ENCODE results near the gene RASIP1. TPM values are rescaled to one million over a fixed set of nuclear protein-coding genes. Genes with fewer than 3 reads are reported as not detected.
A peak's percentile ranks its signal among the peaks of the same experiment; 100 is the strongest.

RASIP1 gene
- total RNA-seq, 1 donor from 2014 or later: 23.5 TPM

DNA sequence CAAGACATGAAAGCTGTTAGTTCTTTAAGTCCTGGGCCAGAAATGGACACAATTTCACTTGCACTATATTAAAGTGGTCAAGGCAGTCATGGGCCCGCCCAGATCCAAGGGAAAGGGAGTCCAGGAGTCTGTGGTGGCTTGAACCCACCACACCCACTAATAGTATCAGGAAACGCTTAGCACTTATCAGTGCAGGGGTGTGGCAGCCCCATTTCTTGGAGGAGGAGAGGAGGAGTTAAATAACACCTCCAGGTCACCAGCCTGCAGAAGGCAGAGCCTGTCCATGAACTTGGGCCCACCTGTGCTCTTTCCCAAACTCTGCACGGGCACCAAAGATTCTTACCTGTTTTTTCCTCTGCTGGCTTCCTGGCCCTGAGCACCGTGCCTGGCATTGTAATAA is 62.2 kb downstream of the RASIP1 start:
- no peak overlapping the region for H3K9ac ChIP-seq (ENCODE audit: low read depth in 1 of 3, low read length in 3 of 3)
- H3K27ac ChIP-seq (ENCODE audit: low read depth, low read length): no peak overlapping the region
- no peaks in the 10 kb centered on the region for H3K27me3 ChIP-seq (ENCODE audit: control insufficient read depth in 3 of 3, insufficient read depth in 3 of 3, low read length in 3 of 3)
- H3K36me3 ChIP-seq (ENCODE audit: control insufficient read depth in 3 of 3, insufficient read depth in 3 of 3, low read length in 3 of 3): no peaks in the 10 kb centered on the region
- H3K4me1 ChIP-seq (ENCODE audit: control insufficient read depth in 3 of 3, insufficient read depth in 3 of 3, low read length in 3 of 3): peaks cover 10 to 18% (median 10%) of the 10 kb centered on the region in 3 donors
- H3K4me3 ChIP-seq (ENCODE audit: low read length in 3 of 3): no peak overlapping the region
- no peaks in the 10 kb centered on the region for H3K9me3 ChIP-seq (ENCODE audit: control insufficient read depth in 3 of 3, low read length in 3 of 3)

DNA sequence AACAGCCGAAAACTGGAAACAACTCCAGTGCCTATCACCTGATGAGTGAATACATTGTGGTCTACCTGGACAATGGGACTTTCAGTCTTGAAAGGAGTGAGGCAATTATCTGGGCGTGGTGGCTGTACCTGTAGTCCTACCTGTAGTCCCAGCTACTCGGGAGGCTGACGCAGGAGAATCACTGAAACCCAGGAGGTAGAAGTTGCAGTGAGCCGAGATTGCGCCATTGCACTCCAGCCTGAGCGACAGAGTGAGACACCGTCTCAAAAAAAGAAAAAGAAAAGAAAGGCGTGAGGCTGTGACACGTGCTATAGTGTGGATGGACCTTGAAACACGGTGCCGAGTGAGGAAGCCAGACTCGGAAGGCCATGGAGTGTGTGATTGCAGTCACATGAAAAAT is 63.5 kb downstream of the RASIP1 start:
- Histone ChIP-seq H3K4me3 (ENCODE audit: low read length in 3 of 3) (no peak overlapping the region), H3K4me1 (ENCODE audit: control insufficient read depth in 3 of 3, insufficient read depth in 3 of 3, low read length in 3 of 3) (peaks cover 10 to 18% (median 10%) of the 10 kb centered on the region in 3 donors), H3K9ac (ENCODE audit: low read depth in 1 of 3, low read length in 3 of 3) (no peak overlapping the region), H3K36me3 (ENCODE audit: control insufficient read depth in 3 of 3, insufficient read depth in 3 of 3, low read length in 3 of 3) (no peaks in the 10 kb centered on the region), H3K27me3 (ENCODE audit: control insufficient read depth in 3 of 3, insufficient read depth in 3 of 3, low read length in 3 of 3) (no peaks in the 10 kb centered on the region), H3K9me3 (ENCODE audit: control insufficient read depth in 3 of 3, low read length in 3 of 3) (no peaks in the 10 kb centered on the region), H3K27ac (ENCODE audit: low read depth, low read length) (no peak overlapping the region)

DNA sequence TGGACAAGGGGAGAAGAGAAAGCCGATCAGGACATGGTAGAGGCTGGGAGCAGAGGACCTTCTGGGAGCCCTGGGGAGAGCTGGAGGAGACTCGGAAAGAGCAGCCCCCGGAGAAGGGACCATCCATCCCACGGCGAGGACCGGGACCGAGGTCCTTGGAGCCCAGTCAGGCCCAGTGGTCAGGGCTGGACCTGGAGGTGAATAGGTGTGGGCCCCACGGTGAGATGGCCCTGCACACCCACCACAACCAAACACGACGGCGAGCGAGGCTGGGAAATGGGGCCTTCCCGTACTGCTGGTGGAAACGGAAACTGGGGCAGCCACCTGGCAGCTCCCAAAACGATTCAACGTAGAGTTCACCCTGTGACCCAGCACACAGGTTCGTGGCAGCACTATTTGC is 63.9 kb downstream of the RASIP1 start:
- H3K9me3 ChIP-seq (ENCODE audit: control insufficient read depth in 3 of 3, low read length in 3 of 3): no peaks in the 10 kb centered on the region
- no peaks in the 10 kb centered on the region for H3K36me3 ChIP-seq (ENCODE audit: control insufficient read depth in 3 of 3, insufficient read depth in 3 of 3, low read length in 3 of 3)

DNA sequence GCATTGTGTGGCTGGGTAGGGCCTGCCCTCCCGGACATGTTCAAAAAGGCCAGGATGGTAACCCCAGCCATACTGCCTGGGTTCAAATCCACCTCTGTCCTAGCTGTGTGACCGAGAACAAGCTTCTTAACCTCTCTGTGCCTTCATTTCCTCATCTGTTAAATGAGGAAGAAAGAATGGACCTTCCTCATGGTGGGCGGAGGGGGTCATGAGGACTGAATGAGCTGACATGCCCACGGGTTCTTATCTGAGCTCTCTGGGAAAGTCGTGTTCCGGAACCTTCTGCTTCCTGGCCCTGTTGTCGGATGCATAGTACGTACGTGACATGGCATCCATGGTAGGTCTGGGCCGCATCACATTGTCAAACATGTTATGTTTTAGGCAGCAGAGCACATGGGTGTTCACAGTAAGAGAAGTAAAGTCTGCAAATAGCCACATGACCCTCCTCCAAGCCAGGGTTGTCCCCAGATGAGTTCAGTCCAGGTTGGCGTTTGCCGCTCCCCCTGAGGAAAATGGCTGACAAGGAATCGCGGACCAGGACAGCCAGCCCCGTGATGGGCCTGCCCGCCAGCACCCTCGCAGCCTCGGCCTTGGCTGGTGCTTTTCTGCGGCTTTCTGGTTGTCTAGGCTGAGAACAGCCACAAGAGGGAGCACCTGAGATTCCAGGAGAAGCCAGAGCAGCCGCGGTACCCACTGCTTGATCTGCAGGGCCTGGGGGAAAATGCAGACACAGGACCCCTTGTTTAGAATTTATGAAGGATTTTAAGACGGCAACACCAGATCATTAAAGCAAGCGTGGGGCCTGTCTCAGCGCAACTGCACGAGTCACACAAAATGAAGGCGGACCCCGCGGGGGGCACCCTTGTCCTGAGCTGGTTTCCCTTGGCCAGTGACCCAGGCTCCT is 65.2 kb downstream of the RASIP1 start:
- Histone ChIP-seq H3K9ac (ENCODE audit: low read depth in 1 of 3, low read length in 3 of 3) (peak overlapping the region; percentile 33 to 68 (median 38)), H3K4me3 (ENCODE audit: low read length in 3 of 3) (peak overlapping the region in 2 of 3 donors; percentile 27 to 52)

More for the DNA sequence above, 63.9 kb downstream of the RASIP1 start:
- Histone ChIP-seq H3K27me3 (ENCODE audit: control insufficient read depth in 3 of 3, insufficient read depth in 3 of 3, low read length in 3 of 3) (no peaks in the 10 kb centered on the region), H3K9ac (ENCODE audit: low read depth in 1 of 3, low read length in 3 of 3) (no peak overlapping the region), H3K27ac (ENCODE audit: low read depth, low read length) (no peak overlapping the region), H3K4me3 (ENCODE audit: low read length in 3 of 3) (no peak overlapping the region), H3K4me1 (ENCODE audit: control insufficient read depth in 3 of 3, insufficient read depth in 3 of 3, low read length in 3 of 3) (peaks cover 10 to 18% (median 10%) of the 10 kb centered on the region in 3 donors)

DNA sequence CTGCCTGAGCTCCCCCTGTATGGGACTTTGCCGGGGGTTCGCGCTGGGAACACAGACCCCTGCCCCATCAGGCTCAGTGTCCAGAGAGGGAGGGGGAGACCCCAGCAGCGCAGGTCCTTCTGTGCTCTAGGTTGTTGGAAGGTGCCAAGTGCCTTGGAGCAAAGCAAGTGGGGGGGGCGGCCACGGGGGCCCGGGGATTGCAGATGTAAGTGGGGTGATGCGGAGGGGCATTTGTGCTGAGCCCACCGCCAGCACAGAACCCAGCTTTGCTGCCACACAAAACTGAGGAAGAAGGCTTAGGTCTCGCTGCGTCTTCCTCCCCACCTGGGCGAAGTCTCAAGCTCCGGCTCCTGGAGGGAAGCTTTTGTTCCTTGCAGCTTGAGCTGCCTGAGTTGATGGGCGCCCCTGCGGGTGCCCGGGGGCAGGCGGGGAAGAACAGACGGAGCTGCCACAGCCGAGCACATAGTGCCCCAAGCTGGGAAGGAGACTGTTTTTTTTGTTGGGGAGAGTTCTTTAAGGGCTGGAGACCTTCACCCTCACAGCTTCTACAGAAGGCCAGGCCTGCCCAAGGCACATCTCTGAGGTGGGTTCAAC is 66.1 kb downstream of the RASIP1 start:
- peak overlapping the region in 1 of 3 donors; percentile 68 for H3K9ac ChIP-seq (ENCODE audit: low read depth in 1 of 3, low read length in 3 of 3)
- H3K27me3 ChIP-seq (ENCODE audit: control insufficient read depth in 3 of 3, insufficient read depth in 3 of 3, low read length in 3 of 3): no peaks in the 10 kb centered on the region
- no peak overlapping the region for H3K4me3 ChIP-seq (ENCODE audit: low read length in 3 of 3)
- H3K27ac ChIP-seq (ENCODE audit: low read depth, low read length): no peak overlapping the region
- H3K4me1 ChIP-seq (ENCODE audit: control insufficient read depth in 3 of 3, insufficient read depth in 3 of 3, low read length in 3 of 3): peaks cover 10 to 11% (median 10%) of the 10 kb centered on the region in 3 donors
- H3K9me3 ChIP-seq (ENCODE audit: control insufficient read depth in 3 of 3, low read length in 3 of 3): no peaks in the 10 kb centered on the region
- no peaks in the 10 kb centered on the region for H3K36me3 ChIP-seq (ENCODE audit: control insufficient read depth in 3 of 3, insufficient read depth in 3 of 3, low read length in 3 of 3)

More for the DNA sequence above, 65.2 kb downstream of the RASIP1 start:
- H3K27me3 ChIP-seq (ENCODE audit: control insufficient read depth in 3 of 3, insufficient read depth in 3 of 3, low read length in 3 of 3): no peaks in the 10 kb centered on the region
- peaks cover 10 to 11% (median 10%) of the 10 kb centered on the region in 3 donors for H3K4me1 ChIP-seq (ENCODE audit: control insufficient read depth in 3 of 3, insufficient read depth in 3 of 3, low read length in 3 of 3)
- H3K36me3 ChIP-seq (ENCODE audit: control insufficient read depth in 3 of 3, insufficient read depth in 3 of 3, low read length in 3 of 3): no peaks in the 10 kb centered on the region
- H3K9me3 ChIP-seq (ENCODE audit: control insufficient read depth in 3 of 3, low read length in 3 of 3): no peaks in the 10 kb centered on the region
- no peak overlapping the region for H3K27ac ChIP-seq (ENCODE audit: low read depth, low read length)

DNA sequence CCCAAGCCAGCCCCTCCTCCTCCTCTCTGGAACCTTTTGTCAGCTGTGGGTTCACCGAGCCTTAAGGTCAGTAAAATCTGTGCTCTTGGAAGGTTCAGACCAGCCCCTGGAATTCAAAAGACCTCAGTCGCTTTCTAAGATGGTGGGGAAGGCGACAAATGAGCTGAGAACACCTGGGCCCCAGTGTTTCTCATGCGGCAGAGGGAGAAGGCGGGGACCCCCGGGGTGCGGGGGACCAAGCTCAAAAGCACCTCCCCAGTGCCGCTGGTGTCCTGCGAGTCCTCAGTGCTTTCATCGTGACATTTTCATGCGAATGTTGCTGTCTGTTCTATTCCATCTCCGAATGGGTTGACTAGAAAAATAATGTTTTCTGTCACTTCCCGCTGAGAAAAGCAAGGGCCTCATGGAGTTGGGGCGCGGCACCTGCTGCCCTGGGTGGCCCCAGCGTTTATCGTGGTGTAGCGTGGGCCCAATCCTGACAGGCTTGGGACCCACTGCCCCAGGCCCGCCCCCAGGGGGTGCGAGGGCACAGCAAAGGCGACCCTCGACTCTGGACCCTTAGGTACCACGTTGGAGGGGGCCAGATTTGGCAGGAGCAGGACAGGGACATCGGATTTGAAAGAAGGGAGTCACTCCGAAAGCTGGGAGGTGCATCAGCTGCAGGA is 66.8 kb downstream of the RASIP1 start:
- H3K27me3 ChIP-seq (ENCODE audit: control insufficient read depth in 3 of 3, insufficient read depth in 3 of 3, low read length in 3 of 3): no peaks in the 10 kb centered on the region
- H3K9ac ChIP-seq (ENCODE audit: low read depth in 1 of 3, low read length in 3 of 3): no peak overlapping the region
- H3K9me3 ChIP-seq (ENCODE audit: control insufficient read depth in 3 of 3, low read length in 3 of 3): no peaks in the 10 kb centered on the region
- no peak overlapping the region for H3K4me3 ChIP-seq (ENCODE audit: low read length in 3 of 3)
- no peaks in the 10 kb centered on the region for H3K36me3 ChIP-seq (ENCODE audit: control insufficient read depth in 3 of 3, insufficient read depth in 3 of 3, low read length in 3 of 3)
- H3K27ac ChIP-seq (ENCODE audit: low read depth, low read length): no peak overlapping the region
- H3K4me1 ChIP-seq (ENCODE audit: control insufficient read depth in 3 of 3, insufficient read depth in 3 of 3, low read length in 3 of 3): peaks cover 10 to 11% (median 10%) of the 10 kb centered on the region in 3 donors

DNA sequence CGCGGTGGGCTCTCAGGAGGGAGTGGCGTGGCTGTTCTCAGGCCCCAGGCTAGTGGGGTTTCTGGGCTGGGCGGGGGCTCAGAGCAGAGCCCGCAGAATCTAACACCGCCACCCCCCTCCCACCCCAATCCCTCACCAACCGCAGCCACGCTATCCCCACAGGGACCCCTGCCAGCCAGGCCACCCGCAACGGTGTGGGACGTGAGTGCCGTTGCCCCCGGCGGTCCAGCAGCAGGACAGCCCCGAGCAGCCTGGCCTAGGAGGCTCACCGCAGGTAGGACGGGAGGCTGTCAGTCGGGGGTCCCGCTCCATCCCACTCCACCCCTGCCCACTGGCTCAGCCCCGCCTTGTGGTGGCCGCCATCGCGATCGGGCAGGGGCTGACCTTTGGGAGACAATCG is 67.4 kb downstream of the RASIP1 start, which contains the start of gene NTN5:
TSS of gene NTN5 (minus strand) at position 24 of the 400 bp plus-strand sequence. CDS start 2,031 bp downstream, outside the sequence.
- H3K36me3 ChIP-seq (ENCODE audit: control insufficient read depth in 3 of 3, insufficient read depth in 3 of 3, low read length in 3 of 3): no peaks in the 10 kb centered on the region
- no peak within 1 kb of the TSS for H3K27ac ChIP-seq (ENCODE audit: low read depth, low read length)
- H3K4me1 ChIP-seq (ENCODE audit: control insufficient read depth in 3 of 3, insufficient read depth in 3 of 3, low read length in 3 of 3): peaks cover 10 to 11% (median 10%) of the 10 kb centered on the region in 3 donors
- no peak within 1 kb of the TSS for H3K9ac ChIP-seq (ENCODE audit: low read depth in 1 of 3, low read length in 3 of 3)
- no peaks in the 10 kb centered on the region for H3K27me3 ChIP-seq (ENCODE audit: control insufficient read depth in 3 of 3, insufficient read depth in 3 of 3, low read length in 3 of 3)
- no peaks in the 10 kb centered on the region for H3K9me3 ChIP-seq (ENCODE audit: control insufficient read depth in 3 of 3, low read length in 3 of 3)
- H3K4me3 ChIP-seq (ENCODE audit: low read length in 3 of 3): no peak within 1 kb of the TSS

DNA sequence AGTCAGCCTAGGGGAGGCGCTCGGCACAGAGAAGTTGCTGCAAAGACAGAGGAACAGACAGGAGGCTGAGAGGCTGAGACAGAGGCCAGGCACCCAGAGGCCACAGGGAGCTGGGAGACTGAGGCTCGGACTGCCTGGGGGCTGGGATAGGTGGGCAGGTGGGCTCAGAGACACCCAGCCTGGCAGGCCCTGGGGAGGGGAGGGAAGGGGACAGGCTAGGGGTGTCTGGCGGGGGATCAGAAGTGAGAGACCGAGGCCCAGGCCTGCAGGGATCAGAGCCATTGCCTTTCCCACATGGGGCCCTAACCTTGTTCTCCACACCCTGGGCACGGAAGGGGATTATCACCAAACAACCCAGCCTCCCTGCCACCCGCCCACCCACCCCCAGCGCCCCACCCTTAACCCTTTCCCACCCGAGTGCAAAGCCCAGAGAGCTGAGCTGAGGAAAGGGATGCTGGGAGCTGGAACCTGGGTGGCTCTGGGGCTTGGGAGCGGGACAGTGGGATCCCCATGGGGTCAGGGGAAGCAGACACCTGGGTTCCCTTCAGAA is 68.9 kb downstream of the RASIP1 start:
- Histone ChIP-seq H3K9ac (ENCODE audit: low read depth in 1 of 3, low read length in 3 of 3) (no peak overlapping the region), H3K9me3 (ENCODE audit: control insufficient read depth in 3 of 3, low read length in 3 of 3) (no peaks in the 10 kb centered on the region), H3K4me1 (ENCODE audit: control insufficient read depth in 3 of 3, insufficient read depth in 3 of 3, low read length in 3 of 3) (peaks cover 10 to 11% (median 10%) of the 10 kb centered on the region in 3 donors), H3K27ac (ENCODE audit: low read depth, low read length) (no peak overlapping the region), H3K27me3 (ENCODE audit: control insufficient read depth in 3 of 3, insufficient read depth in 3 of 3, low read length in 3 of 3) (no peaks in the 10 kb centered on the region), H3K4me3 (ENCODE audit: low read length in 3 of 3) (no peak overlapping the region), H3K36me3 (ENCODE audit: control insufficient read depth in 3 of 3, insufficient read depth in 3 of 3, low read length in 3 of 3) (no peaks in the 10 kb centered on the region)

DNA sequence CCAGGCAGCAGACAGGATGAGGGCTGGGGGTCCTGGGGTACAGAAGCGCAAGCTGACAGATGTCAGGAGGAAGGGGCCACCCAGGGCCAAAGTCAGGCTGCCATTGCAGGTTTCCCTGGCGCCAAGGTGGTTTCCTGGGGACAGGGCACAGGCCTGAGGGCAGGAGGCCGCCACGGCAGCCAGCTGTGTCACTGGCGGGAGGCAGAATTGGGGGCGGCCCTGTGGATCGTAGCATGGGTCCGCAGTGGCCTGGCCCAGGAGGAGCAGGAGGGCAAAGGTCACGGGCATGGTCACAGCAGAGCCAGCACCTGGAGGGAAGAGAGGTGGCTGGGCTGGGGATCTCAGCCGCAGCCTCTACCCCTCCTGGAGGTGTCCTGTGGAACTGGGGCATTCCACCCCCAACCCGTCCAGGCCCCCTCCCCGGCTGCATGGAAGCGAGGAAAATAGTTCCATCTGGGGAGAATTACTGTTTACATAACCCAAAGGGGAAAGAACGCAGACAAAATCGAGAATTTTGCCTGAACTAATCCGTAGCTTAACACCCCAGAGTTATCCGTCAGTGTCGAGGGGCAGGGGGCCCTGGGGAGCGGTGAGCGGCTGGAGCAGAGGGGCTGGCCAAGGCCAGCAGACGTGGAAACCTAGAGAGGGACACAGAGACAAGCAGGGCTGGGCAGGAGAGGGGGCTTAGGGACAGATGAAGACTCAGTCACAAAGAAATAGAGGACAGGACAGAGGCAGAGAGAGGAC is 69.5 kb downstream of the RASIP1 start:
- Histone ChIP-seq H3K9me3 (ENCODE audit: control insufficient read depth in 3 of 3, low read length in 3 of 3) (no peaks in the 10 kb centered on the region), H3K4me1 (ENCODE audit: control insufficient read depth in 3 of 3, insufficient read depth in 3 of 3, low read length in 3 of 3) (peaks cover 10 to 11% (median 10%) of the 10 kb centered on the region in 3 donors), H3K27me3 (ENCODE audit: control insufficient read depth in 3 of 3, insufficient read depth in 3 of 3, low read length in 3 of 3) (no peaks in the 10 kb centered on the region), H3K36me3 (ENCODE audit: control insufficient read depth in 3 of 3, insufficient read depth in 3 of 3, low read length in 3 of 3) (no peaks in the 10 kb centered on the region), H3K27ac (ENCODE audit: low read depth, low read length) (no peak overlapping the region), H3K9ac (ENCODE audit: low read depth in 1 of 3, low read length in 3 of 3) (no peak overlapping the region), H3K4me3 (ENCODE audit: low read length in 3 of 3) (no peak overlapping the region)
